GM12865 (cell line): ENCODE data around the gene KDM8.
A peak's percentile ranks its signal among the peaks of the same experiment; 100 is the strongest.
"Not testable (repeated sequence)": the region's sequence is repeated elsewhere in the genome, so short reads cannot be mapped to it uniquely, and the experiment has no call there.

ENCODE experiments used
- DNase-seq: peaks from one replicate; pipeline ENCODE4 v3.0.0; 2010; ENCODE audit warnings: low read depth
- H3K4me3 ChIP-seq: 2 replicates; pipeline ENCODE4 v1.5.1; 2011; ENCODE audit warnings: mild to moderate bottlenecking, low read depth, low read length, control low read depth
- TF ChIP-seq, protein P1 (sequence below): IDR thresholded peaks from 2 replicates; pipeline ENCODE4 v1.5.1; 2011; ENCODE audit warnings: low read length, control low read depth, low read depth, inconsistent platforms; ENCODE audit not compliant: insufficient read depth; ENCODE audit errors: missing control alignments

Gene KDM8

DNA sequence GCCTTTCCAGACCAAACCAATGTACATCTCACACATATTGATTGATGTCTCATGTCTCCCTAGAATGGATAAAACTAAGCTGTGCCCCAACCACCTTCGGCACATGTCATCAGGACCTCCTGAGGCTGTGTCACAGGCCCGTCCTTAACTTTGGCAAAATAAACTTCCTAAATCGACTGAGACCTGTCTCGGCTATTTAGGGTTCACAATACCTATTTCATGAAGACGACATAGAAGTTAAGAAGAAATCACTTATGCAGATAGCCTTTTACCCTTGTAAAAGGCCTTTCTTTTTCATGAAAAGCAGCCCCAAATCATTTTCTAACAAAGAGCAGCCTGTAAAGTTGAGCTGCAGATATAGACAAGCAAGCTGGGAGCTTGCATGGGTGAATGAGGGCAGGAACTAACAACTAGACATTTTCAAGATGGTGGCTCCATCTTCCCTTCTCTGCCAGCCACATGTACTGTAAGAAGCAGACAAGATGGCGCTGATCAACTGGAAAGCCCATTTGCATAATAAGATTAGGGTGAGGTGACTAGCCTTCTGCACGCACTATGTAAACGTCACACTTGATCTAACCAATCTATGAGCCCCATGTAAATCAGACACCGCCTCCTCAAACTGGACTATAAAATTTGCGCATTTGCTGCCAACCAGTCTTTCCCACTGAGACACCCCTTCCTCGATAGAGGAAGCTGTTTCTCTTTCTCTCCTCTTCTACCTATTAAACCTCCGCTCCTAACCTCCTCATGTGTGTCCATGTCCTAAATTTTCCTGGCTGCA is 4.7 kb upstream of the KDM8 start:
- DNase-seq = no peak
- no peak overlapping the region for H3K4me3 ChIP-seq
- TF ChIP-seq, protein P1, sequence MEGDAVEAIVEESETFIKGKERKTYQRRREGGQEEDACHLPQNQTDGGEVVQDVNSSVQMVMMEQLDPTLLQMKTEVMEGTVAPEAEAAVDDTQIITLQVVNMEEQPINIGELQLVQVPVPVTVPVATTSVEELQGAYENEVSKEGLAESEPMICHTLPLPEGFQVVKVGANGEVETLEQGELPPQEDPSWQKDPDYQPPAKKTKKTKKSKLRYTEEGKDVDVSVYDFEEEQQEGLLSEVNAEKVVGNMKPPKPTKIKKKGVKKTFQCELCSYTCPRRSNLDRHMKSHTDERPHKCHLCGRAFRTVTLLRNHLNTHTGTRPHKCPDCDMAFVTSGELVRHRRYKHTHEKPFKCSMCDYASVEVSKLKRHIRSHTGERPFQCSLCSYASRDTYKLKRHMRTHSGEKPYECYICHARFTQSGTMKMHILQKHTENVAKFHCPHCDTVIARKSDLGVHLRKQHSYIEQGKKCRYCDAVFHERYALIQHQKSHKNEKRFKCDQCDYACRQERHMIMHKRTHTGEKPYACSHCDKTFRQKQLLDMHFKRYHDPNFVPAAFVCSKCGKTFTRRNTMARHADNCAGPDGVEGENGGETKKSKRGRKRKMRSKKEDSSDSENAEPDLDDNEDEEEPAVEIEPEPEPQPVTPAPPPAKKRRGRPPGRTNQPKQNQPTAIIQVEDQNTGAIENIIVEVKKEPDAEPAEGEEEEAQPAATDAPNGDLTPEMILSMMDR = no peak

DNA sequence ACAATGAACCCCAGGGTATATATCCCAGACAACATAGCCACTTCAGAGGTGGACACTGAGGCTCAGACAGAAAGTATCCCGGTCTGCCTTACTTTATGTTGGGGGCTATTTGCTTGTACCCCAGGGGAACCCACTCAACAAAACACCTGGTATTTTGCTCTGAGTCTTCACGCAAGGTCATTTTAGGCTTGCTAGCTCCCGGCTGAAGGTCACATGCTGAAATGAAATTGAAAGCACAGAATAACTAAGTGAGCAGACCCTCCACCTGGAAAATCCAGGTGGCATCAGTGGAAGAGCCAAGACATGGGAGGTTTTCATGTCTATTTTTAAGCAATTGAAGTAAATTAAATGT is 4.1 kb upstream of the KDM8 start:
- TF ChIP-seq, protein P1 = no peak
- H3K4me3 ChIP-seq = peak overlapping the region; percentile 12; the same call in 1 of the 2 replicates
- DNase-seq = peak; percentile 48

DNA sequence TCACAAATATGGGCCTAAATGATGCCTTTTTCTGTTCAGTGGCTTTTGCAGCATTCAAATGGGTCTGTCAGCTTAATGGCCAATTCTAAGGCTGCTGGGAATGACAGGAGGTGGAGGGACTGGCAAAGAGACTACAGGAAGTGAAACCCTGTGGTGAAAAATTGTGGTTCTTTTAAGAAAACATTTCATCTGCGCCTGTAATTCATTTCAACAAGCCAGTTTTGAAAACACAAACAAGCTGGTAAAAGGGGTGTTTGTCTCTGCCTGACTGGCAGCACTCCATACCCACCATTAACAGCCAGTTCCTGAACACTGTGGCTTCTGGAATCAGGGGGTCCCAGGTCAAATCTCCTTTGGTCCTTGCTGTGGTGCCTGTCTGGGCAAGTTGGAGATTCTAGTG is 3.6 kb upstream of the KDM8 start:
- peak overlapping the region; percentile 17 for H3K4me3 ChIP-seq
- DNase-seq = peak; percentile 87
- TF ChIP-seq, protein P1 = no peak

DNA sequence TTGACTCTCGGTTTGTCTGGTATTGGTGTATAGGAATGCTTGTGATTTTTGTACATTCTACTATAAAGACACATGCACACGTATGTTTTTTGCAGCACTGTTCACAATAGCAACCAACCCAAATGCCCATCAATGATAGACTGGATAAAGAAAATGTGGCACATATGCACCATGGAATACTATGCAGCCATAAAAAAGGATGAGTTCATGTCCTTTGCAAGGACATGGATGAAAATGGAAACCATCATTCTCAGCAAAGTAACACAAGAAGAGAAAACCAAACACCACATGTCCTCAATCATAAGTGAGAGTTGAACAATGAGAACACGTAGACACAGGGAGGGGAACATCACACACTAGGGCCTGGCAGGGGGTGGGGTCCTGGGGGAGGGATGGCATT is 2.4 kb upstream of the KDM8 start:
- not testable (repeated sequence) for DNase-seq, H3K4me3 ChIP-seq

DNA sequence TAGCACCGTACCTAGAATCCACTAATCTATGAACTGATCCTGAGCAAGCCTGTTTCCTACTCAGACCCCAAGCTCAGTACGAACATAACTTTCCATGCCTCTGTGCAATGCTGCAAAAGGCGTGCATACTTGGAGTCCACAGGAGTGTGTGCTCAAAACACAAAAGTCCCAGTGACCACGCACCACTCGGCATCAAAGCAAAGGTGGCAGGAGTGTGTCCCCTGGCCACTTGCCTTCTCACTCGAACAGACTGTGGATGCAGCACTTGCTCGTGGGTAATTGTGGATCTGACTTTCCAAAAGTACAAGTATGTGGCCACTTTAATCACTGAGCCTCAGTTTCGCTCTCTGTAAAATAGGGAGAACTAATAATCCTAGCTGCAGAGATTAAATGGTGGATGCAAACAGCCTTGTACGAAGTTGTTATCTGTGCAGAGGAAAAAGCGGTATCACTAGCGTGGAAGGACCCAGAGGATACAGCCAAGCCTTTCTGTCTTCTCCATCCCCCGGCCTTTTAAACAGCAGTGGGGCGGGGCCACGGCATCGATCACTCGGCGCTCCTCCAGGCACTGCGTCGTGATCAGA is 311 bp upstream of the KDM8 start:
- TF ChIP-seq, protein P1 = no peak
- peak overlapping the region; percentile 78 for H3K4me3 ChIP-seq
- DNase-seq = peak; percentile 95

GRCh38 chr16:27204312-27204915 is 1.1 kb downstream of the KDM8 start:
- peak overlapping the region; percentile 77 for H3K4me3 ChIP-seq
- TF ChIP-seq, protein P1 = no peak
- no peak for DNase-seq

- H3K4me3 ChIP-seq = no peak overlapping the region
- DNase-seq = no peak
- TF ChIP-seq, protein P1 = no peak
These were observed 2.2 kb downstream of the KDM8 start for GRCh38 chr16:27205423-27206065.

- H3K4me3 ChIP-seq, DNase-seq: not testable (repeated sequence)
These were observed 3.8 kb downstream of the KDM8 start for GRCh38 chr16:27207121-27207520.
